NCI-H524 treated with DMSO at 0.1 percent for 48 hours (cell line): Measurements from ENCODE around the gene S100A13.

ENCODE experiments used
- DNase-seq: peaks from one replicate; lab custom pipeline; 2025; lab: John Stamatoyannopoulos, UW

Gene S100A13

DNA sequence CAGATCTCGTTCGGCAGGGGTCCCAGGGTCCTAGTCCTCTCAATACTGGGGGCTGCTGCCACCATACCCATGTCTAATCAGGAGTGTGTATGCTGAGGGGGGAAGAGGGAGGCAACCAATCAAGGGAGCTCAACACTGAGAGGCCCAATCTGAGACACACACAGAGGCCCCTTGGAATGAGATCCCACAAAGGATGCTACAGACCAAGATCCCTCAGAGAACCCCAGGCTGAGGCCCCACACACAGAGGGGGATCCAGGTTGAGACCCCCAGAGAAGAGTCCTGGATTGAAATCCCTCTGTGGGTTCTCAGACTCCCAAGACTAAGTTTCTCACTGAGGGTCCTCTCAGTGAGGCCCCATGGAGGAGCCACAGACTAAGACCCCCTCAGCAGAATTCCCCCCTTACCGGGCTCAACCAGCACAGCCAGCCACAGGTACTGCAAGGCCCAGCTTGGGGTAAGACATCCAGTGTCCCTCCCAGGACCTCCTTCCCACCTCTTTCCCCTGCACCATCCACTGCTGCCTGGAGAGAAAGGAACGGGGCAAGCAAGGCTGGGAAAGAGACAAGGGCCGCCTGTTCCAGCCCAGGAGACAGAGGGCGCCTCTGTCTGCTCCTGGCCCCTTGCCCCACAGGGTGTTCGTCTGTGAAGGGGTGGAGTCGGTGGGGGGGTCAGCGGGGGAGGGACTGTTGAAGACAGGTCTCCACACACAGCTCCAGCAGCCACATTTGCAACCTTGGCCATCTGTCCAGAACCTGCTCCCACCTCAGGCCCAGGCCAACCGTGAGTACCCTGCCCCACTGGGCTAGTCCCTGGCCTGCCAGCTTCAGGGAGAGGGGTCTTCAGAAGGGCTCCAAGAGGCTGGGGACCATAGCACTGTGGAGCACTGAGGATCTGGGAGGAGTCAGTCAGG is 666 bp upstream of the S100A13 start, which contains the start of gene S100A1:
TSS of gene S100A1 (plus strand) at position 720 of the 912 bp plus-strand sequence. CDS start 2,088 bp downstream, outside the sequence.
- DNase-seq = no peak

GRCh38 chr1:153626477-153626903 is 815 bp downstream of the S100A13 start:
- DNase-seq = no peak

DNA sequence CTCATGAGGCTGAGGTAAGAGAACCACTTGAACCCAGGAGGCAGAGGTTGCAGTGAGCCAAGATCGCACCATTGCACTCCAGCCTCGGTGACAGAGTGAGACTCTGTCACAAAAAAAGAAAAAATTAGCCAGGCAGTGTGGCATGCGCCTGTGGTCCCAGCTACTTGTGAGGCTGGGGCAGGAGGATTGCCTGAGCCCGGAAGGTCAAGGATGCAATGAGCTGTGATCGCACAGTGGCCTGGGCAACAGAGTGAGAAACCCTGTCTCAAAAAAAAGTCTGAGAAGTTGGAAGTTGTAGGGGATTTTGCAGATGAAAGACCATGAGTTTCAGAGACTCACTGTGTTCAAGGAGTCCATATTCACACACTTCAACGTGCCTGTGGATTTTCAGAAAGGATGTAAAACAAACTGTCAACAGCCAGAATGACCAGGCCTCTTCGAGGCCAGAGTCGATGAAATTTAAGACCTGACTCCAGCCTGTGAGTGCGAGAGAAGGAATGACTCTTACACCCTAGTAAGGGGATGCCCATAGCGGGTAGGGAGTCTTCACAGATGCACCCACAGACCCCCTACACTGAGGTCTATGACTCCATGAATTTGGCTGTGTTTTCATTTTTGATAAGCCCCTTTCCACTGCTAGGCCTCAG is 2.2 kb downstream of the S100A13 start:
- no peak for DNase-seq

- DNase-seq = no peak
Measured at GRCh38 chr1:153623101-153623500, 4.2 kb downstream of the S100A13 start.

DNA sequence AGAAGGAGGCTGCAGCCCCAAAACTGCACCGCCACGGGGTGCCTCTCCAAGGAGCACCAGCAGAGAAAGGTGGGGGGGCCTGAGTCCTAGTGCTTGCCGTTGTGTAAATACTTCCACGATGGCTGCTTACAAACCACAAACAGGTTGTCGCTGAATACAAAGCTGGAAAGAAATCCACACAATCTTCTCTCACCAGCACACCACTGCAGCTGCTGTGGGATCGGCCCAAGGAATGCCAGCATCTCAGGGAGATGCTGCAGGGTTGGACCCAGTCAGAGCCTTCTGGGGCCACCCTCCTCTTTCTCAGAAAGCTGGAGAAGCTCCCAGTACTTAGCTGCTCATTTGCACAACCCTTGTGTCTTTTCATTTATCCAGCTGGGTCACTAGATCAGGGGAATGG is 8.1 kb downstream of the S100A13 start:
- DNase-seq = no peak

DNA sequence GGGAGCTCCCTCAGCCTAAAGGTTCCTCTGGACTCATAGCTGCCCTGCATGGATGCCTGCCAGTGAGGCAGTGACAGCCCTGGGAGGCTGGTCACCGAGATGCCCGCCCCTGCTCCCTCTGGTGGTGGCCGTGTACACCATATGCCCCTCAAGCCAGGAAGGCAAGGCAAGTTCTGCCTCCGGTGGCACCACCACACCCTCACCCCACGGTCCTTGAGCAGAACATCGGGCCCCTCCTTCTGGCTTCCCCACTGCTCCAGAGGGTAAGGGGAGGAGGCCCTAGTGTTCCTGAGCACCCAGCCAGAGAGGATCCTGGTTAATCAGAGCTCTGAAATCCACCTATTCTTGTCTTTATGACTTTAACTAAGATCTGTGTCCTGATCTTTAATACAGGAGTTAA is 9.6 kb downstream of the S100A13 start:
- peak; percentile 5 for DNase-seq

DNA sequence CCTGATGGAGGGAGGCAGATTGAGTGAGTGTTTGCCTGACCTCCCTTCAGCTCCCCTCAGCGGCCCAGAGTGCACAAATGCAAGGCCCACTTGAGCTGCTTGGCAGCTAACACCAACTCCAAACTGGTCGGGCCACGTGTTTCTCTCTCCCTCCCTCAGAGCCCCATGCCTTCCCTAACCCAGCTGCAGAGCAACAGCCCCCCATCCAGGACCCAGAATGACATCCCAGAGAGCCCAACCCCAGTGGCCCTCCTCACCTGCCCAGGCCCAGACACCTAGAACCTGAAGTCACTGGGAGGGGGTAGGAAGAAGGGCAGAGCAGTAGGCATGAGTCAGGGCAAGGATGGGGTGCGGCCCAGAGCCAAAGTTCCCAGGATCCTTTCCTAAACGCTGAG is 10.4 kb downstream of the S100A13 start:
- no peak for DNase-seq

DNA sequence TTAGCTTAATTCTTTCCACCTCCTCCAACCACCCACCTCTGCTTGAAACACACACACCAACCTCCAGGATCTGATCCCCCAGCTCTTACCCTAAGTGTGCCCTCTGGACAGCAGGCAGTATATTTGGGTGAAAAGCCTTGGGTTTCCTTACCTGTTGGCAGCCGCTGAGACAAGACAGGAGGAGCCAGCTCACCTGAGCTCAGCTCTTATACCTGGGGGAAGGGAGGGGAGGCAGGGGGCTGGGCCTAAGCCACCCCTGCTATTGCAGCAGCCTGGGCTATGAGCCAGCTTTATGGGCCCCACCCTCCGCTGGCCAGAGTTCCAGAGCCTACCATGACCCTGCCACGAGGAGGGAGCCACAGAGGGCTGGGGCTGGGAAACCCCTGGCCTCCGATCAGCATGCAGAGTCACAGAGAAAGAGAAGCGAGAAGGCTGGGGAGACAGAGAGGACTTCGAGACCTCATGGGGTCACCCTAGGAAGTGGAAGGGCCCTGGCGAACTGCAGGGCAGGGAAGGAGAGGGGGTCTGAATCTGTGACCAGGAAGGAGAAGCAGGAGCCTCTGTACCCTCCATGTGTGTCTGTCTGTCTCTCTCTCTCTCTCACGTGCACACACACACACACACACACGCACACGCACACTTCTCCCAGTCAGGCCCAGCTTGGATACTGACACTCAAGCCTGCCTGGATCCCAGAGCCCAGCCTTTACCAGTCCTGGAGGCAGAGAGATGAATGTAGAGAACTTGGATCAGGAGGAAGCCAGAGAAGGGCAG is 11.0 kb downstream of the S100A13 start, which contains the start of gene S100A14:
TSS of gene S100A14 (minus strand) at position 182 of the 773 bp plus-strand sequence. CDS start 467 bp downstream, outside the sequence.
- DNase-seq = no peak

DNA sequence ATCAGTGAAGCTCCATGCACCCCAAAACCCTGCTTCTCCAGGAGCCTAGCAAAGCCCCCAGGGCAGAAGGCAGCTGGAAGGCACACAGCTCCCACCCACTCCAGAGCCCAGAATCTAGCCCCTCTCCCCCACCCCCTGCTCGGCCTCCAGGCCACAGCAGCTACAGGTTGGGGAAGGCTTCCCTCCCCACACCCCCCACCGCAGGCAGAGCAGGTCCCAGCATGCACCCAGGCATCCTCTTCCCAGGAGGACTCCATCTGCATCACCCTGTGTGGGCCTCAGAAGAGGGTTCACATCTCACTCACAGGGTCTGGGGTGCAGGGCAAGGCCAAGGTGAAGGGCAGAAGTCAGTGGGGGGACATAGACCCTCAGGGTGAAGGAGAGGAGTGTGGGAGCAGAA is 11.9 kb downstream of the S100A13 start:
- DNase-seq = no peak

- DNase-seq = no peak
Measured at GRCh38 chr1:153614906-153615305, 12.4 kb downstream of the S100A13 start.

DNA sequence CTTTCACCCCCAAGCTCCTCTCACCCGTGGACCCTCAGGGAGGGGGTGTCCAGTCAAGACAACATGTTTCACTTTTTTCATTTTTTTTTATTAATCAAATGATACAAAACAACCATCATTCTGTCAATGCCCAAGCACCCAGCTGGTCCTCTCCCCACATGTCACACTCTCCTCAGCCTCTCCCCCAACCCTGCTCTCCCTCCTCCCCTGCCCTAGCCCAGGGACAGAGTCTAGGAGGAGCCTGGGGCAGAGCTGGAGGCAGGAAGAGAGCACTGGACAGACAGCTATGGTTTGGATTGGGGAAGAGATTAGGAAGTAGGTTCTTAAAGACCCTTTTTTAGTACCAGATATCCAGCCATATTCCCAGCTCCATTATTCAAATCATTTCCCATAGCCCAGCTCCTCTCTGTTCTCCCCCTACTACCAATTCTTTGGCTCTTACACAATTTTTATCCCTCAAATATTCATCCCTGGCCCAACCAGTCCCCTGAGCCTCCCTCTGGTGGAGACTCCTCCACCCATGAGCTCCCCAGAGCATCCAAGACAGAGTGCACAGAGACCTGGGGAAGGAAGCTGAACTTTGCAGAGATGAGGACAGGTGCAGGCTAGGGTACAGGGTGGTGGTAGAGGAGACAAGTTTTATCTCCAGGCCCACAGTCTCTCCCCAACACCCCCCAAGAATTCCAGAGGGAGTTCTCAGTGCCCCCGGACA is 13.0 kb downstream of the S100A13 start:
- no peak for DNase-seq

- DNase-seq = no peak
Measured at GRCh38 chr1:153613406-153613805, 13.9 kb downstream of the S100A13 start.

DNA sequence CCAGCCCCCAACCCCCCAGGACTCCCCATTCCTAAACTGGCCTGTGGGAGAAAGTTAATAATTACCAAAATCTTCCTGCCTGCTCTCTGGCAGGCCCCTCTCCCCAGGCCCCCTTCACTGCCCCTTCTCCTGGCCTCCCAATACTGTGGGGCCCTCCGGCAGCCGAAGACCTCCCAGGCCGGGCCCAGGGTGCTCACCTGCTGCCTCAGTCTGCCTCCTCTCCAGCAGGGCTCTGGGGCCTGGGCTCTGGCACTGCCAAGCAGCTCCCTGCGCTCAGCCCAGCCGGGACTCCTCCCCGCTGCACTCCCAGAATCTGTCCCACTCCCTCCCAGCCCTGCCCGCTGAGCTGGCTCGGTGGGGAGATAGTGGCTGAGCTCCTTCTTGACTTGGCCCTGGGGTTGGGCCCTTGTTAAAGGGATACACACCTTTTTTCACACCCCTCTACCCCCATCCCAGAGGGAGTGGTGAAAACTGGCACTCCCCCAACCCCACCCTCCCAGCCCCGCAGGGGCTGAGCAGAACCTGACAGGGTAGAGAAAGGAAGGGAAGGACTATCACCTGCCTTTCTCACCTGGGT is 14.5 kb downstream of the S100A13 start, which contains the start of gene S100A16:
TSS of gene S100A16 (minus strand) at position 383 of the 577 bp plus-strand sequence. CDS start 4,986 bp downstream, outside the sequence.
- DNase-seq = no peak

- no peak for DNase-seq
Measured at GRCh38 chr1:153612111-153612754, 15.1 kb downstream of the S100A13 start.

DNA sequence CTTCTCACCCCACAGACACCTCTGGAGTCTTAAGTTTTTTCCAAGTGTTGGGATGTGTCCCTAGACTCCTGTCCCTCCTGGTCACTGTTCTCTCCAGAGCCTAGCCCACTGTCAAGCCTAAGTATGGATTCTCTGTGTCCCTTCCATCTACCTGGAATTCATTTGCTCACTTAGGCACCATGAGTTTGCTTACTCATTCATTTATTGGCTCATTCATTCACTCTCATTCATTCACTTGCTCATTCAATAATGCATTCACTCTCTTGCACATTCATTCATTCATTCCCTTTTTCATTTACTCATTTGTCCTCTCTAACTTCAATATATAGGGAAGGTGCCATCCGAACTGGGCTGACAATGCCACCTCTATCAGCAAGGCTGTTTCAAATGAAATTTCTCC is 15.9 kb downstream of the S100A13 start:
- no peak for DNase-seq

GRCh38 chr1:153610811-153611301 is 16.4 kb downstream of the S100A13 start:
- DNase-seq = no peak

GRCh38 chr1:153610334-153610733 is 17.0 kb downstream of the S100A13 start:
- no peak for DNase-seq

DNA sequence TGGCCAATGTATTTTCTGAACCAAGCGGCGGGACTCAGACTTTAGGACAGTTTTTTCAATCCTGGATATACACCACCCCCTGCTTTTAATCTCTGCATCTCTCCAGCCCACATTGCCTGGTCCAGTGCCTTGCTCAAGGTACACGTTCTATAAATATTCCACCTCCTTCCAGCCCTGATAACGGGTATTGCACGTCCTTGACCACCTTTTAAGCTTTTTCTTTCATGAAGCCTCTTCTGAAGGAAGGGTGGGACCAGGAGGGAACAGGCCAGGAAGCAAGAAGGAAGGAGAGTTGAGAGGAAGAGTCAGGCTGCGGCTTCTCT is 17.8 kb downstream of the S100A13 start:
- DNase-seq = no peak

DNA sequence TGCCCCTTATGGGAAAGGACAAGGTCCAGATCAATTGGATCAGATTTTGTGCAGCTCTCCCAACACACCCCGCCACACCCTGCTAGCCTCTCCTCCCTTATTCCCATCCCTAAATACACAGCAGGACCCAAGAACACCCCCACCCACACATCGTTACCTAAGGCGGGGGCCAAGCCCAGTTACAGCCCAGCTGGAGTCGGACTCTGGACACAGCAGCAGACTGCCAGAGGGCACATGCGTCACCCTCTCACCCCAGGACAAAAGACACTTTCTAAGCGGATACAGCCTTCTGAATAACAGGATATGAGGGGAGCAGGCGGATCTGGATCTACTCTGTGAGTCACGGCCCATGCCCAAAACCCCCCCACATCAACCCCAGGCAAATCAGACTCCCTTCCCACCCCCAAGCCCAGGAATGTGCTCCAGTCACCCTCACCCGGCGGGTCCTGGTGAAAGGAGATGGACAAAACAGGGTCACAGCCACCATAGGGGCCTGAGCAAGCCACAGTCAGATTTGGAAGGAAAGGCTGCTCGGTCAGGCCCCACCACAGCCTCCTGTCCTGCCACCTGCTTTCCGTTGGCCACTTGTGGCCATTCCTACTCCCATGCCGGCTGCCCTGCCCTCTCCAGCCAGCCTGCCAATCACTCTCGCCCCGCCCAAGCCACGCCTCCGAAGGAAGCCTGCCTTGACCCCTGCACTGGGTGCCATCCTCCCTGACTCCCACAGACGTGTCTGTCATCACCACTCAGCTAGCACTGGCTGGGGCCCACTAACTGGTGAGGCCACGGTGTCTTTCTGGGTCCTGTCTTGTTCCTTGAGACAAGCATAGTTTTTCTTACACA is 18.3 kb downstream of the S100A13 start:
- DNase-seq = no peak
